Bone marrow (tissue), 2 donors: ENCODE data around the gene JAG2.
"Not testable (repeated sequence)": the region's sequence is repeated elsewhere in the genome, so short reads cannot be mapped to it uniquely, and the experiment has no call there.

Experiments used
- DNase-seq, 2 donors: peaks; one replicate each; lab custom pipeline; 2025; lab: John Stamatoyannopoulos, UW

Gene JAG2

DNA sequence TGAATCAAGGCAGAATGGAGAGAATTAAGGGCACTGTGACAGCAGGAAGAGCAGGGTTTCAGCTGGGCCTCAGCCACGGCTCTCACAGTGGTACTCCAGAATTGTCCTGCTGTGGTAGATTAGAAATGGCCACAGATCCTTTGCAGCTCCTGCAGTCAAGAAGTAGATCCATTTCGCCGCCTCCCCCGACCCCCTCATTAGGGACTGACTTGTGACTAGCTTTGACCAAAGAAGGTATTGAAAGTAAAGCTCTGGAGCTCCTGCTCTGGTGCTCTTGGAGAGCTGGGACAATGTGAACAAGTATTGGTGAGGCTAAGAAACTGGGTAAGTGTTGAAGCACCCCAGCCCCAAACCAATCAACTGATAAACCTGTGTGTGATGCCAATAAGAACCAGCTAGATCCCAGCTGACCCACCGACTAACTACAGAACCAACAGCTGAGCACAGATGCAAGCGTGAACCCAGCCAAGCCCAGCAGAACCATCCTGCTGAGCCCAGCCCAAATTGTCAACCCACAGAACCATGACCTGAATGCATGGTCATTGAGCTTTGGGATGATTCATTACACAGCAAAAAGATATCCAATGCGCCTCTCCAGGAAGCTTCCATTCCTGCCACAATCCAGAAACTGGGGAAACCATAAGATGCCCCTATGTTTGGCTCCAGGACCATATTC is 50.7 kb downstream of the JAG2 start:
- no peak for DNase-seq

DNA sequence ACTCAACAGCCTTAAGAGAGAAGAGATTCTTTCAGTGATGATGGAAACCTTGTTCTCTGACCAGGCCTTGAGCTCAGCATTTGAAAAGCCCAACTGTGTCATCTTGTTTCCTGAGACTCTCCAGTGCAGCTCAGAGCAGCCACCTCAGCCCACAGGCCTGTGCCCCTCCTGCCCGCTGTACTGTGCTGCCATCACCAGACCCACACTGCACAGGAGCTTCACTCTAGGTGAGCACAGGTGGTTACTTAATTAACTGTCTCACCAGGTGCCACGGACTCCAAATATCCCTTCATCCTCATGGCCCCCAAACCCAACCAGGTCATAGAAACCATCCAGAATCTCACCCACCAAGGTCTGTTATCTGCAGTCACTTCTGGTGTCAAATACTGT is 51.3 kb downstream of the JAG2 start:
- no peak for DNase-seq

GRCh38 chr14:105116451-105117256 is 51.9 kb downstream of the JAG2 start:
- no peak for DNase-seq

DNA sequence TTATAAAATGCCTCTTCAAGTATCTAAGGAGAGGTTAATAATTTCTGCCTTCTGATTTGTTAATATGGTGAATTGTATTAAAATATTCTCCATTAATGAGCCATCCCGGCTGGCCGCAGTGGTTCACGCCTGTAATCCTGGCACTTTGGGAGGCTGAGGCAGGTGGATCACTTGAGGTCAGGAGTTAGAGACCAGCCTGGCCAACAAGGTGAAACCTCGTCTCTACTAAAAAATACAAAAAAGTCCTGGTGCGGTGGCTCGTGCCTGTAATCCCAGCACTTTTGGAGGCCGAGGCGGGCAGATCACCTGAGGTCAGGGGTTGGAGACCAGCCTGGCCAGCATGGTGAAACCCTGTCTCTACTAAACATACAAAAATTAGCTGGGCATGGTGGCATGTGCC is 59.3 kb downstream of the JAG2 start:
- DNase-seq, result not testable (repeated sequence)

DNA sequence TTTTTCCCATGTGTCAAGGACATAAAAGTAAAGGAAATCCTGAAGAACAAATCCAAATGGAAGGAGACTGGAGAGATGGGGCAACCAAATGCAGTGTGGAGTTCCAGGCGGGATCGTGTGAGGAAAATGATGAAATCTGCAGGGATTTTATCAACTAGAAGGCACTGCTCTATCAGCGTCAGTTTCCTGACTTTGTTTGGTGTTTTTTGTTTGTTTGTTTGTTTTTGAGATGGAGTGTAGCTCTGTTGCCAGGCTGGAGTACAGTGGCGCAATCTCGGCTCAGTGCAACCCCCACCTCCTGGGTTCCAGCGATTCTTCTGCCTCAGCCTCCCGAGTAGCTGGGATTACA is 60.1 kb downstream of the JAG2 start:
- DNase-seq, result no peak

GRCh38 chr14:105107781-105108515 is 60.6 kb downstream of the JAG2 start:
- DNase-seq, result no peak

DNA sequence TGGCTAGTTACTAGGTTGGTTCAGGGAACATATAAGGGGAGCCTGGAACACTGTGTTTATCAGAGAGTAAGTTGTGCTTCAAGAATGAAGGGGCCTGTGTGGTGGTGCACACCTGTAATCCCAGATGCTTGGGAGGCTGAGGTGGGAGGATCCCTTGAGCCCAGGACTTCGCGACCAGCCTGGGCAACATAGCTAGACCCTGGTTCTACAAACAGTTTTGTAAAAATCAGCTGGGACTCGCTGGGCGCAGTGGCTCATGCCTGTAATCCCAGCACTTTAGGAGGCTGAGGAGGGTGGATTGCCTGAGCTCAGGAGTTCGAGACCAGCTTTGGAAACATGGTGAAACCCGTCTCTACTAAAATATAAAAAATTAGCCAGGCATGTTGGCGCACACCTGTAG is 61.2 kb downstream of the JAG2 start:
- no peak for DNase-seq

DNA sequence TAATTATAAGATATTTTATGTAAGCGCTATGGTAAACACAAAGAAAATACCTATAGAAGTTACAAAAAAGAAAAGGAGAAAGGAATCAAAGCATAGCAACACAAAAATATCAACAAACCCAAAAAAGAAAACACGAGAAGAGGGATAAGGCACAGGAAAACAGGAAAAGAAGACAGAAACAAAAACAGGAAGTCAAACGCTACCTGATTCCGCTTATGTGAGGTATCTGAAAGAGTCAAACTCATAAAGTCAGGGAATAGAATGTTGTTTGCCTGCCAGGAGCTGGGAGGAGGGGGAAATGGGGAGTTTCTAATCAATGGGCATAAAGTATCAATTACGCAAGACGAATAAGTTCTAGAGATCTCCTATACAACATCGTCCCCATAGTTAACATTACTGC is 63.4 kb downstream of the JAG2 start:
- no peak for DNase-seq

DNA sequence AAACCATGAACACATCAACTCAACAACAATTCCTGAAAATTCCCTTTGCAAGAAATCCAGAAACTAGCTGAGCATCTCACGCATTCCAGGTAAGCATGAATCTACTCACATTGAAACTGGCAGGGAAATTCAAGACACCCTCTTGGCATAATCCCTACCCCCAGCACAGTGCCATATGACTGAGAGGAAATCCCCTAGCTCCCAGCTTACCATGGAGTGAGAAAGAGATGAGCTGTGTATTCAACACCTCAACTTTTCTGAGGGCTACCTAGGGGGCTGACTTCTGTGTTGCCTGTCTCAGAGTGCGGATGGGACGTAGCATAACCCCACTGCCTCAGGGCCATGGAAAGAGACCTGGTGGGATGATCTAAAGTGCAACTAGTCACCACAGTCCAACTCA is 65.7 kb downstream of the JAG2 start:
- no peak for DNase-seq

DNA sequence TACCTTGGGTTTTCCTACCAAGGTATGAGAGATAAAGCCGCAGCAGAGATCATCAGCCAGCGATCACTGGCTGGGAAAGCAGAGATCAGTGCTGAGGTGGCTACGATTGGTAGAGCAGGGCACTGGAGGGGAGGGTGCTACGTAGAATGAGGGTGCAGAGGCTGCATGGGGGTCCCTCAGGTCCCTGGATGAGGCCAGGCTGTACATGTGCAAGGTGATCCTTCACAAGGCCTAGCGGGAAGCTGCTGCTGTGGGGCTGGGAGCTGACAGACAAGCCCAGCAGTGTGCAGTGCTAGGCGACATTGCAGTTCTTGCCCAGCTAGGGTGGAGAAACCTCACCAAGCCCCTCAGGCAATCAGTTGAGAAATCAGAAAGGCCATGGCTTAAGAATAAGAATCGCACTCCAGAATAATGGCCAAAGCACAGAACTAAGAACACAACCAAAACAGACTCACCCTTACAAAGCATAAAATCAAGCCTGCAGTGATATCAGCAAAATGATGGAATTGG is 66.2 kb downstream of the JAG2 start:
- no peak for DNase-seq

DNA sequence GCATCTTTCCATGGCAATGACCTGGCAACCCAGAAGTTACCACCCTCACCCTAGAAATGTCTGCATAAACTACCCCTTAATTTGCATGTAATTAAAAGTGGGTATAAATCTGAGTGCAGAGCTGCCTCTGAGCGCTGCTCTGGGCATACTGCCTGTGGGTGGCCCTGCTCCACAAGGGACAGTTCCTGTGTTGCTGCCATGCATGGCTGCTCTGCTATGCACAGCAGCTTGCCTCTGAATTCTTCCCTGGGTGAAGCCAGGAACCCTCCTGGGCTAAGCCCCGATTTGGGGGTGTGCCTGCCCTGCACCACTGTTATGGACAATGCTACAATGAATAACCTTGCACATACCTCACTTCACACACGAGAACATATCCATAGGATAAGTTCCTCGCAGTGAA is 67.7 kb downstream of the JAG2 start:
- no peak for DNase-seq

DNA sequence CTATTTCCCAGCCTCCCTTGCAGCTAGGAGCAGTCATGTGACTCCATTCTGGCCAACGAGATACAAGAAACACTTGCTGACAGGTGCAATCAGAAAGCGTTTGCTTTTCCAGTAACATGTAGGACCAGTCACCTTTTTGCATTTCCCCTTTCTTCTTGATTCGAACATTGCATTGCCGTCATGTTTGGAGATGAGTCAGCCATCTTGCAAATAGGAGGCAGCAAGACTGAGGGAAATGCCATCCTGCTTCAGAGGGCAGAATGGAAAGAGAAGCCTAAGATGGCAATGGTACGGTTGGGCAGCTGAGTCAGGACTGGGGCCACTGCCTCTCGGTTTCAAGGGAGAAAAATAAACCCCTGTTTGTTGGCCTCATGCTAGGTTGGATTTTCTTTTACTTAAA is 68.8 kb downstream of the JAG2 start:
- DNase-seq, result no peak

GRCh38 chr14:105098316-105098715 is 70.3 kb downstream of the JAG2 start:
- DNase-seq, result no peak

- no peak for DNase-seq
Observed at GRCh38 chr14:105097794-105098127, 70.8 kb downstream of the JAG2 start.

DNA sequence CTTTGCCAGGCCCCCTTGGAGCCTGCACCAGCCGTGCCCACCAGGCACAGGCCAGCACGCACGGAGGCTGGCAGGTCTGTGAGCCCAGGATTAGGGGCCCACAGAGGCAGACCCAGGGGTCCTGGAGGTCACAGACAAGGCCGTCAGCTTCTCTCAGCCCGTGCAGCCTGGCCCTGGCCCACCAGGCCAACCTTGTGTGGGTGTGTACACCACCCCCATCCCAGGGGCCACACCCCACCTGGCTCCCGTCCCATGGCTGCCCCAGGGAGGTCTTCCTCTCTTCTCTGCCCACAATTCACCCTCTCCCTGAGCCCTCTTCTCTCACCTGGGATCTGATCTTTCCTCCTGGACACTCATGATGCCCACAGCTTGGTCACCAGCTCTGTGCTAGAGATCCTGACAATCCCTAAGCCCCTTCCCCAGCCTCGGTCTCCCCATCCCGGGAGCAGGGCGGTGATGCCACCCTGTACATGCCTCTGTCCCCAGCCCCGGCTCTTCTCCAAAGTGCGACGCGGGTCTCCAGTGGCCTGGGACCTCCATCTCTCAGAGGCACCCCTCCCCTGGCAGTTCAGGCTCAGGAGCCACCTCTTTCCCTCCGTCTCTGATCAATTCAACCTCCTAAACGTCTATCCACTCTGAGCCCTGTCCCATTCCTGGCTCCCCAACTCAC is 72.2 kb downstream of the JAG2 start:
- no peak for DNase-seq

DNA sequence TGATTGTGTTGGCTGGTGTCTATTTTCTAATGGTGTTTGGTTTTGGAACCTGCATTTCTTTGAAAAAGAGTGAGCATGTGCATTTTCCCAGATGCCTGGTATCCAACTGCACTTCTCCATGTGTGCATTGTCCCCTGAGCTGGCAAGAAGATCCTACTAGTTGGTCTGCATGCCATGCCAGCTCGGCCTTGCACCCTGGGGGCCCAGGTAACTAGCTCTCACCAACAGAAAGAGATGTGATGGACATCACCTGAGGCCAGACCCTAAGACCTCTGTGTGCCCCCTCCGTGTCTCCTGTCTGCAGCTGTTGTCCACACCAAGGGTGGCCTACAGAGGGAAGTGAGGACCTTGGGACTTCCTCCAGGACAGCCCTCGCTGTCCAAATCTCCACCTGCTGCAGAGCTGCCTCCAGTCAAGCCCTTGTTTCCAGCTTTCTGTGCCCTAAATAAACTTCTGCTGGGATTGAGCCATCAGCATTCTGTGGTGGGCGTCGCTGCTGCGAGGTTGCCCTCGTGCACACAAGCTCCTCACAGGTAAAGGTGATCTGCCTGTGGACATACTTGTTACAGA is 73.3 kb downstream of the JAG2 start:
- DNase-seq, result no peak

GRCh38 chr14:105094193-105094907 is 74.2 kb downstream of the JAG2 start:
- no peak for DNase-seq

GRCh38 chr14:105093431-105094192 is 75.0 kb downstream of the JAG2 start:
- no peak for DNase-seq

DNA sequence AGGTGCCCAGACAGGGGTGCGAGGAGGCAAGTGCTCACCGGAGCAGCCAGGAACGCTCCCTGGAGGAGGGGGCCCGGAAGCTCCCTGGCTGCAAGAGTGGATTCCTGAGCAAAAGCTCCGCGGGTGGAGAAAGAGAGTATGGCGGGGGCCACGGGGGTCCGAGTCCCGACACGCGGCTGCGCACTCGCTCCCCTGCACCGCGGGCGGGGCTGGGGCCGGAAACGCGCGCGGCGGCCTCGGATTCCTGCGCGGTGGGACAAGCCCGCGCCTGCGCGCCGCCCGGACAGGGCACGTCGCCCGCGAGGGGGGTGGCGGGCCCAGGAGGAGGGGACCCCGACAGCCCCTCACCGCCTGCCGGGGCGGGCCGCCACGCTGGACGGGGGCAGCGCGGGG is 75.5 kb downstream of the JAG2 start:
- DNase-seq, result no peak

DNA sequence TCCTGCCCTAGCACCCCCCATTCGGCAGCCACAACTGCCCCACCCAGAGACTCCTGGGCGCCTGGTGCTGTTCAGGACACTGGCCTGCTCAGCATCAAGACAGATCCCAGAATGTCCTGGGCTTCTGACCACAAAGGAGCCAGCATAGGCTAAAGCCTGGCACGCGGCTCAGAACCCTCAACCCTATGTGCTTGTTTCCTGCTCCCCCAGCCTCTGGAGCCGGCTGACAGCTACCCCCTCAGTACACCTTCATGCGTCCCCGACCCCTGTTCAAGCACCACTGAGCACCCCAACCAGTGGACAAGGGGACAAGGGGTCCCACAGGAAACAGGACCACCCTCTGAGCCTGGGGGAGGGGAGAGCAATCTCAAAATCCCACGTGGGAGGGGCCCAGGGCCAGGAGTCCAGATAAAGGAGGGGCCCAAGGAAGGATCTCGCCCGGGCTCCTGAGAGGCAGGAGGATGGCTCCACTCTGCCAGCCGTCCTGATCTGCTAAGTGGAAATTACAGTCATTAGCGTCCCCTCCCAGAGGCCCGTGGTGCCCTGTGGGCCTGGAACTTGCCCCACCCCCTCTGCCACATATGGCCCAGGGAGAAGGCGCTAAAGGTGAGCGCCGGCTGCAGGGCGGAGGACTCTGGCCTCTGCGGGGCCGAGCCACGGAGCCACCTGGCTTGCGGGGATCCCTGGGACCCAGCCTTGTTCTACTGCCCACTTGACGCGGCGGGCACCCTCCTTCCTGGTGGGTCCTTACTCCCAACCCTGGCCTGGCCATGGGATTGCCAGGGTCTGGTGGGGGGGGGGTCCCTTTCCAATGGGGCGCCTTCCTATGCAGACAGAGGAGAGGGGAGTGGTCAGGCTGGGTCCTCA is 76.2 kb downstream of the JAG2 start:
- no peak for DNase-seq
